ENCODE data around the gene ATAD5.
"Not testable (repeated sequence)": the region's sequence is repeated elsewhere in the genome, so short reads cannot be mapped to it uniquely, and the experiment has no call there.

The ATAD5 gene

GRCh38 chr17:30917050-30917449 is 85.3 kb downstream of the ATAD5 start:
- FAIRE-seq: no peak

GRCh38 chr17:30920282-30920681 is 88.5 kb downstream of the ATAD5 start:
- FAIRE-seq: no peak

- FAIRE-seq: no peak
Measured at GRCh38 chr17:30920683-30921543, 89.1 kb downstream of the ATAD5 start.

GRCh38 chr17:30921544-30922196 is 89.9 kb downstream of the ATAD5 start, which contains the start of gene ADAP2:
Gene ADAP2, plus strand, starts transcription at chr17:30921945. Its CDS starts 70 bp downstream, at chr17:30922015.
- no peak for FAIRE-seq

- no peak for FAIRE-seq
Measured at GRCh38 chr17:30922235-30923030, 90.7 kb downstream of the ATAD5 start.

GRCh38 chr17:30924341-30924740 is 92.6 kb downstream of the ATAD5 start:
- FAIRE-seq: no peak

GRCh38 chr17:30926516-30926915 is 94.8 kb downstream of the ATAD5 start:
- FAIRE-seq: no peak

- no peak for FAIRE-seq
Measured at GRCh38 chr17:30927756-30928155, 96.0 kb downstream of the ATAD5 start.

GRCh38 chr17:30928584-30928983 is 96.8 kb downstream of the ATAD5 start:
- FAIRE-seq: no peak

GRCh38 chr17:30929081-30929633 is 97.4 kb downstream of the ATAD5 start:
- no peak for FAIRE-seq

GRCh38 chr17:30929861-30930260 is 98.1 kb downstream of the ATAD5 start:
- FAIRE-seq: not testable (repeated sequence)

GRCh38 chr17:30930495-30930894 is 98.7 kb downstream of the ATAD5 start:
- FAIRE-seq: no peak

GRCh38 chr17:30931582-30931981 is 99.8 kb downstream of the ATAD5 start:
- not testable (repeated sequence) for FAIRE-seq

GRCh38 chr17:30933966-30934365 is 102.2 kb downstream of the ATAD5 start:
- FAIRE-seq: no peak

- FAIRE-seq: no peak
Measured at GRCh38 chr17:30939051-30939689, 107.4 kb downstream of the ATAD5 start.

GRCh38 chr17:30942308-30943079 is 110.7 kb downstream of the ATAD5 start:
- no peak for FAIRE-seq

All from colon (tissue), 2 donors.